ENCODE measurements around the gene WDPCP. TPM values are rescaled to one million over a fixed set of nuclear protein-coding genes. Genes with fewer than 3 reads are reported as not detected.

WDPCP gene
- total and polyA plus RNA-seq, 2 donors from 2014 or later: 2.7 to 15.1 TPM

DNA sequence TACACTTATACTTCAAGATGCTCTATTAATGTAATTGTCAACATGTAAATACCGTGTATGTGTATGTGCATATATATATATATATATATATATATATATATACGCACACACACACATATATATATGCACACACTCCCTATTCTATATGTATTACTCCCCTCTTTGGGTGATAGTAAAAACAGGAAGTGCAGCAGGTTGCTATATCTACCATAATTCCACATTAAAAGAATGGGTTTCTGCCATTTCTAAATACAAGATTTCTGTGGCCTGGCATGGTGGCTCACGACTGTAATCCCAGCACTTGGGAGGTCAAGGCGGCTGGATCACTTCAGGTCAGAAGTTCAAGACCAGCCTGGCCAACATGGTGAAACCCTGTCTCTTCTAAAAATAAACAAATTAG, 460.7 kb downstream of the WDPCP start:
- Histone ChIP-seq H3K27ac (ENCODE audit: low read depth in 2 of 2, low read length in 2 of 2) (no peak overlapping the region), H3K27me3 (ENCODE audit: control insufficient read depth, insufficient read depth, low read length) (no peaks in the 10 kb centered on the region), H3K4me1 (ENCODE audit: control insufficient read depth in 2 of 3, insufficient read depth in 2 of 3, low read depth in 1 of 3, low read length in 3 of 3) (no peaks in the 10 kb centered on the region), H3K9me3 (ENCODE audit: control insufficient read depth in 2 of 3, insufficient read depth in 1 of 3, low read length in 3 of 3) (peaks cover 0 to 9% (median 2%) of the 10 kb centered on the region in 3 donors), H3K4me3 (ENCODE audit: low read length in 3 of 3) (no peak overlapping the region), H3K9ac (ENCODE audit: low read length in 3 of 3) (no peak overlapping the region), H3K36me3 (ENCODE audit: control insufficient read depth in 2 of 3, insufficient read depth in 3 of 3, low read length in 3 of 3) (no peaks in the 10 kb centered on the region)
- FAIRE-seq (no peak), DNase-seq (no peak)
- intact Hi-C loops (cut with DNase I): no loop called here
- TF ChIP-seq, protein P1, sequence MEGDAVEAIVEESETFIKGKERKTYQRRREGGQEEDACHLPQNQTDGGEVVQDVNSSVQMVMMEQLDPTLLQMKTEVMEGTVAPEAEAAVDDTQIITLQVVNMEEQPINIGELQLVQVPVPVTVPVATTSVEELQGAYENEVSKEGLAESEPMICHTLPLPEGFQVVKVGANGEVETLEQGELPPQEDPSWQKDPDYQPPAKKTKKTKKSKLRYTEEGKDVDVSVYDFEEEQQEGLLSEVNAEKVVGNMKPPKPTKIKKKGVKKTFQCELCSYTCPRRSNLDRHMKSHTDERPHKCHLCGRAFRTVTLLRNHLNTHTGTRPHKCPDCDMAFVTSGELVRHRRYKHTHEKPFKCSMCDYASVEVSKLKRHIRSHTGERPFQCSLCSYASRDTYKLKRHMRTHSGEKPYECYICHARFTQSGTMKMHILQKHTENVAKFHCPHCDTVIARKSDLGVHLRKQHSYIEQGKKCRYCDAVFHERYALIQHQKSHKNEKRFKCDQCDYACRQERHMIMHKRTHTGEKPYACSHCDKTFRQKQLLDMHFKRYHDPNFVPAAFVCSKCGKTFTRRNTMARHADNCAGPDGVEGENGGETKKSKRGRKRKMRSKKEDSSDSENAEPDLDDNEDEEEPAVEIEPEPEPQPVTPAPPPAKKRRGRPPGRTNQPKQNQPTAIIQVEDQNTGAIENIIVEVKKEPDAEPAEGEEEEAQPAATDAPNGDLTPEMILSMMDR (IDR thresholded peaks at IDR 0.05; ENCODE audit: borderline replicate concordance, extremely low read depth, insufficient read depth): no peak

DNA sequence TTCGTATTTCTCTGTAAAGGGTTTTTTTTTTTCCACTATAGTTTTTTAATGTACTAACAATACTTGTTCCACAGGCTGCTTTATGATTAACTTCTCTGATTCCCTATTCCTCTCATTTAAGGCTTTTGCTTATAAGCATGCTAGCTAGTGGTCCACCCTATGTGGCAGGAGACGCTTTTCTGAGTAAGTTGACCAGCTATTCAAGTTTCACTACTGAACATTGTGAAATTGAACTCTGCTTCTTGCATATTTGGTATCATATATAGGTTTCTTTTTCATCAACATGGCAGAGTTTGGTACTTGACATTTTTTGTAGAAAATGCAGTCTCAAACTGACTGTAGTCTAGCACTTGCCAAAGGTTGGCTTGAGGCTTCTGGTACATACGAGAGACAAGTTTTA, 463.4 kb downstream of the WDPCP start:
- H3K27ac ChIP-seq (ENCODE audit: low read depth in 2 of 2, low read length in 2 of 2): no peak overlapping the region
- TF ChIP-seq, protein P1 (IDR thresholded peaks at IDR 0.05; ENCODE audit: borderline replicate concordance, extremely low read depth, insufficient read depth): no peak
- H3K27me3 ChIP-seq (ENCODE audit: control insufficient read depth, insufficient read depth, low read length): no peaks in the 10 kb centered on the region
- no peak for FAIRE-seq
- intact Hi-C loops (cut with DNase I): no loop called here
- peaks cover 0 to under 1% (median 0%) of the 10 kb centered on the region in 3 donors for H3K9me3 ChIP-seq (ENCODE audit: control insufficient read depth in 2 of 3, insufficient read depth in 1 of 3, low read length in 3 of 3)
- H3K9ac ChIP-seq (ENCODE audit: low read length in 3 of 3): no peak overlapping the region
- H3K4me3 ChIP-seq (ENCODE audit: low read length in 3 of 3): no peak overlapping the region
- H3K4me1 ChIP-seq (ENCODE audit: control insufficient read depth in 2 of 3, insufficient read depth in 2 of 3, low read depth in 1 of 3, low read length in 3 of 3): no peaks in the 10 kb centered on the region
- DNase-seq: peak in 2 of 5 donors; percentile 14
- H3K36me3 ChIP-seq (ENCODE audit: control insufficient read depth in 2 of 3, insufficient read depth in 3 of 3, low read length in 3 of 3): no peaks in the 10 kb centered on the region

DNA sequence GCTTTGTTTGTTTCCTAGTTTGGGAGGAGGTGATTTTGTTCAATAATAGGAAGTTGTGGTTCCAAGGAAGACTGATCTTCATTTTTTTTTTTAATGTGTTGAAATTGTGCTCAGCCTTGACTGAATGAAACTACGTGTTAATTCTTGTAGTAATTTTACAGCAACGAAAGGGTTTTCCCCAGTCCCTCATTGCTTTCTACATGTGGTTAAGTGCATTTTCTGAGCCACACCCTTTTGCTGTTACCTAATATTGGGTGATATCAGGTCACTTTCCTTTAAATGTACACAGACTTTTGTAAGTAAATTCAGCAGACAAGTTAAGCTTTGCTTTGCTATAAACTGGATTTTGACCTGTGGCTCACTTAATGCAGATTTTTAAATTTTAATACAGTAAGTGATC, 464.1 kb downstream of the WDPCP start:
- Histone ChIP-seq H3K4me1 (ENCODE audit: control insufficient read depth in 2 of 3, insufficient read depth in 2 of 3, low read depth in 1 of 3, low read length in 3 of 3) (no peaks in the 10 kb centered on the region), H3K27ac (ENCODE audit: low read depth in 2 of 2, low read length in 2 of 2) (no peak overlapping the region), H3K27me3 (ENCODE audit: control insufficient read depth, insufficient read depth, low read length) (no peaks in the 10 kb centered on the region), H3K36me3 (ENCODE audit: control insufficient read depth in 2 of 3, insufficient read depth in 3 of 3, low read length in 3 of 3) (no peaks in the 10 kb centered on the region), H3K9ac (ENCODE audit: low read length in 3 of 3) (no peak overlapping the region), H3K4me3 (ENCODE audit: low read length in 3 of 3) (no peak overlapping the region), H3K9me3 (ENCODE audit: control insufficient read depth in 2 of 3, insufficient read depth in 1 of 3, low read length in 3 of 3) (no peaks in the 10 kb centered on the region)
- intact Hi-C loops (cut with DNase I): no loop called here
- TF ChIP-seq, protein P1 (IDR thresholded peaks at IDR 0.05; ENCODE audit: borderline replicate concordance, extremely low read depth, insufficient read depth): no peak
- FAIRE-seq (no peak), DNase-seq (no peak)

DNA sequence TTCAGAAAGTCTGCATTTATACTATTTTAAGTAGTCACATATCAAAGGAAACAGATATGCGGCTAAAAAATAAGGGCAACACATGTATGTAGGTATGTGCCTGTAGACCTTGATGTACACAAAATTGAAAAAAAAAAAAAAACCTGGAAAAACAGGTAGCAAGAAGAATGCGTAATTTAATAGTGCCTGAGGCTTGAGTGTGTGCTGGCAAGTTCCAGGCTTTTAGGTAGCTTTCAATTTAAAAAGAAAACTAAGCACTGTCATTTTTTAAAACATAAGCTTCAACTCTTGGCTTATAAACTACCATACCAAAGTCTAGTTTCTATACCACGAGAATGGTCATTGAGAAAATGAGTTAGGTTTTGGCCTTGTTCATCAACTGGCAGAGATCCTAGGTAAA, 465.4 kb downstream of the WDPCP start:
- intact Hi-C loops (cut with DNase I): no loop called here
- FAIRE-seq: no peak
- Histone ChIP-seq H3K9ac (ENCODE audit: low read length in 3 of 3) (no peak overlapping the region), H3K9me3 (ENCODE audit: control insufficient read depth in 2 of 3, insufficient read depth in 1 of 3, low read length in 3 of 3) (peaks cover 0 to 3% (median 0%) of the 10 kb centered on the region in 3 donors), H3K4me1 (ENCODE audit: control insufficient read depth in 2 of 3, insufficient read depth in 2 of 3, low read depth in 1 of 3, low read length in 3 of 3) (no peaks in the 10 kb centered on the region), H3K27me3 (ENCODE audit: control insufficient read depth, insufficient read depth, low read length) (no peaks in the 10 kb centered on the region), H3K36me3 (ENCODE audit: control insufficient read depth in 2 of 3, insufficient read depth in 3 of 3, low read length in 3 of 3) (peaks cover 0 to 3% (median 0%) of the 10 kb centered on the region in 3 donors), H3K27ac (ENCODE audit: low read depth in 2 of 2, low read length in 2 of 2) (no peak overlapping the region), H3K4me3 (ENCODE audit: low read length in 3 of 3) (no peak overlapping the region)
- peak in 2 of 5 donors; percentile 4 to 27 for DNase-seq
- TF ChIP-seq, protein P1 (IDR thresholded peaks at IDR 0.05; ENCODE audit: borderline replicate concordance, extremely low read depth, insufficient read depth): no peak
